Uterus (tissue), 4 donors: ENCODE measurements around the gene NFILZ. TPM values are rescaled to one million over a fixed set of nuclear protein-coding genes. Genes with fewer than 3 reads are reported as not detected.

Experiments used
- DNase-seq, 2 donors: peaks; one replicate each; pipeline ENCODE4 v3.0.0-alpha.2; 2019 to 2020
- H3K27ac ChIP-seq, 2 donors: fragments of 200-600 bp; sonication (generic); 1 replicate in 1 of 2; 2 replicates in 1 of 2; pipeline ENCODE4 v1.5.1; 2016 to 2018
- H3K27me3 ChIP-seq, 2 donors: fragments of 200-600 bp; sonication (generic); one replicate each; pipeline ENCODE4 v1.5.1; 2018 to 2019; ENCODE audit warnings: control low read depth in 1 of 2
- H3K36me3 ChIP-seq, 2 donors: fragments of 200-600 bp; sonication (generic); one replicate each; pipeline ENCODE4 v1.5.1; 2019; ENCODE audit warnings: control low read depth in 1 of 2
- H3K4me1 ChIP-seq, 2 donors: fragments of 200-600 bp; sonication (generic); one replicate each; pipeline ENCODE4 v1.5.1; 2018 to 2019; ENCODE audit warnings: control low read depth in 1 of 2
- H3K4me3 ChIP-seq, 2 donors: fragments of 200-600 bp; sonication (generic); 1 replicate in 1 of 2; 2 replicates in 1 of 2; pipeline ENCODE4 v1.5.1; 2018 to 2019; ENCODE audit warnings: mild to moderate bottlenecking in 1 of 2
- H3K9me3 ChIP-seq, 2 donors: fragments of 200-600 bp; sonication (generic); one replicate each; pipeline ENCODE4 v1.5.1; 2019; ENCODE audit warnings: control low read depth in 1 of 2
- CTCF ChIP-seq, 4 experiments: fragments of 200-600 bp in 2 of 4; fragments of 450-650 bp in 2 of 4; sonication (generic) in 2 of 4; IDR thresholded peaks; one replicate each; pipeline ENCODE4 v1.5.1; 2016 to 2019; ENCODE audit warnings: antibody characterized with exemption in 4 of 4, mild to moderate bottlenecking in 2 of 4, moderate library complexity in 1 of 4
- POLR2A ChIP-seq, 2 donors: fragments of 450-650 bp; IDR thresholded peaks; one replicate each; pipeline ENCODE4 v1.6.1; 2016; ENCODE audit warnings: antibody characterized with exemption in 2 of 2, mild to moderate bottlenecking in 1 of 2, moderate library complexity in 1 of 2
- intact Hi-C: fragments of 100-400 bp; cut with DNase I; formaldehyde crosslinking; loops from one replicate; pipeline ENCODE4 v1.15.1; 2023; ENCODE audit warnings: low total_unique reads
- total RNA-seq, 4 donors: library from RNA; depleted of rRNA in 3 of 4; stranded (reverse); fragments of >200 nt in 3 of 4; gene quantifications; one replicate each; pipeline versions ENCODE4 v1.1.0 to v1.2.4, GENCODE V29; 2014 to 2023
- donor health status: DM: yes; HTN: yes; CAD: no.

The NFILZ gene
- total RNA-seq, 4 donors from 2014 or later: not detected

- TF ChIP-seq CTCF (IDR thresholded peaks at IDR 0.05) (no peak), POLR2A (IDR thresholded peaks at IDR 0.05) (no peak)
- no peaks in the 10 kb centered on the region for H3K36me3 ChIP-seq
- no peak overlapping the region for H3K27ac ChIP-seq
- intact Hi-C loops: no loop called here
- H3K9me3 ChIP-seq: no peaks in the 10 kb centered on the region
- no peaks in the 10 kb centered on the region for H3K27me3 ChIP-seq
- no peak for DNase-seq
- H3K4me3 ChIP-seq: no peak overlapping the region
- H3K4me1 ChIP-seq: no peaks in the 10 kb centered on the region
These were observed 7.7 kb downstream of the NFILZ start for GRCh38 chr19:8638078-8638619.

GRCh38 chr19:8639821-8640401, 9.5 kb downstream of the NFILZ start:
- no peak for DNase-seq
- TF ChIP-seq POLR2A (IDR thresholded peaks at IDR 0.05): no peak
- no peak for TF ChIP-seq CTCF (IDR thresholded peaks at IDR 0.05)
- Histone ChIP-seq H3K4me3 (no peak overlapping the region), H3K27me3 (no peaks in the 10 kb centered on the region), H3K9me3 (no peaks in the 10 kb centered on the region), H3K4me1 (no peaks in the 10 kb centered on the region), H3K36me3 (no peaks in the 10 kb centered on the region), H3K27ac (no peak overlapping the region)
- intact Hi-C loops: no loop called here

- H3K4me1 ChIP-seq: no peaks in the 10 kb centered on the region
- no peaks in the 10 kb centered on the region for H3K36me3 ChIP-seq
- no peaks in the 10 kb centered on the region for H3K27me3 ChIP-seq
- H3K27ac ChIP-seq: peak overlapping the region in 1 of 2 donors; percentile 15
- peak in 1 of 2 donors; percentile 19 for DNase-seq
- TF ChIP-seq CTCF (IDR thresholded peaks at IDR 0.05): no peak
- no peak for TF ChIP-seq POLR2A (IDR thresholded peaks at IDR 0.05)
- intact Hi-C loops: no loop called here
- H3K9me3 ChIP-seq: no peaks in the 10 kb centered on the region
- no peak overlapping the region for H3K4me3 ChIP-seq
These were observed 10.1 kb downstream of the NFILZ start for GRCh38 chr19:8640402-8641004.

GRCh38 chr19:8641221-8641907, 10.9 kb downstream of the NFILZ start:
- Histone ChIP-seq H3K9me3 (no peaks in the 10 kb centered on the region), H3K4me3 (no peak overlapping the region), H3K36me3 (no peaks in the 10 kb centered on the region), H3K27ac (no peak overlapping the region), H3K4me1 (no peaks in the 10 kb centered on the region), H3K27me3 (no peaks in the 10 kb centered on the region)
- TF ChIP-seq CTCF (IDR thresholded peaks at IDR 0.05) (no peak), POLR2A (IDR thresholded peaks at IDR 0.05) (no peak)
- intact Hi-C loops: no loop called here
- no peak for DNase-seq
